ENCODE data around the gene VTI1B.

- TF ChIP-seq POLR2A (IDR thresholded peaks at IDR 0.05; ENCODE audit: low read length): peak; percentile 90
- no peak for TF ChIP-seq GATA1 (IDR thresholded peaks at IDR 0.05; ENCODE audit: low read depth, low read length)
These were observed 74.5 kb downstream of the VTI1B start, which contains the start of gene PIGH for GRCh38 chr14:67599698-67600561.

All from erythroblast (primary cell).